HCT116 (cell line): ENCODE data around the gene PCDHGC5. TPM values are rescaled to one million over a fixed set of nuclear protein-coding genes. Genes with fewer than 3 reads are reported as not detected.

Experiments
- ATAC-seq: fragments of 200-7000 bp; cut with Tn5 transposase; 2 replicates; pipeline ENCODE4 v1.9.1; 2020; ENCODE audit warnings: mild to moderate bottlenecking, moderate library complexity
- BruUV-seq: library from RNA; stranded (reverse); fragments of 400-500 nt; replicated peaks from 2 replicates; lab custom pipeline; 2021; lab: Mats Ljungman, UMichigan
- CTCF ChIA-PET: fragments of 300-600 bp; sonication (Branson Sonifier 250); formaldehyde crosslinking; loops from one replicate; lab custom pipeline; 2021; ENCODE audit warnings: antibody characterized with exemption; lab: Charles Lee
- POLR2A ChIA-PET: fragments of 300-600, 350-600 bp; sonication (Branson Sonifier 250); formaldehyde crosslinking; loops from one replicate; lab custom pipeline; 2021; ENCODE audit warnings: antibody characterized with exemption; lab: Charles Lee
- RAD21 ChIA-PET, 2 experiments: fragments of 300-600 bp; sonication (Branson Sonifier 250); formaldehyde crosslinking; loops; one replicate each; lab custom pipeline; 2023; ENCODE audit warnings: low total read pairs in 2 of 2; ENCODE audit not compliant: uncharacterized antibody in 2 of 2, unreplicated experiment in 2 of 2, low non-redundant PET in 1 of 2; lab: Charles Lee
- DNase-seq: peaks from one replicate; pipeline ENCODE4 v3.0.0-alpha.2; 2010; ENCODE audit warnings: low read depth, low spot score
- H2AFZ ChIP-seq: fragments of 200-600 bp; shearing (Covaris generic), sonication (generic); 2 replicates; pipeline ENCODE4 v1.6.1; 2017; ENCODE audit warnings: low read depth, mixed run types, mixed read lengths, antibody characterized with exemption, low read length; ENCODE audit not compliant: poor library complexity, severe bottlenecking
- H3K27ac ChIP-seq: 2 replicates; pipeline ENCODE4 v1.5.1; 2012; ENCODE audit warnings: low read depth, low read length
- H3K27me3 ChIP-seq: fragments of 200-600 bp; sonication (generic); 2 replicates; pipeline ENCODE4 v1.6.1; 2016; ENCODE audit warnings: mixed run types, low read length, mixed read lengths; ENCODE audit not compliant: insufficient read depth
- H3K36me3 ChIP-seq, 2 experiments: fragments of 200-500 bp in 1 of 2; fragments of 200-600 bp in 1 of 2; sonication (Bioruptor generic) in 1 of 2; sonication (generic) in 1 of 2; 2 replicates each; pipeline versions ENCODE4 v1.5.1 to v1.6.1; 2014 to 2016; ENCODE audit warnings: low read length in 2 of 2, inconsistent platforms in 1 of 2, mixed read lengths in 1 of 2, mixed run types in 1 of 2; ENCODE audit not compliant: insufficient read depth in 2 of 2, control insufficient read depth in 1 of 2
- H3K4me1 ChIP-seq, 2 experiments: fragments of 200-600 bp in 1 of 2; sonication (generic) in 1 of 2; 2 replicates each; pipeline versions ENCODE4 v1.5.1 to v1.6.1; 2012 to 2017; ENCODE audit warnings: low read length in 2 of 2, inconsistent platforms in 1 of 2, mild to moderate bottlenecking in 1 of 2, mixed read lengths in 1 of 2, mixed run types in 1 of 2, moderate library complexity in 1 of 2; ENCODE audit not compliant: insufficient read depth in 2 of 2, control insufficient read depth in 1 of 2
- H3K4me2 ChIP-seq: fragments of 200-600 bp; sonication (generic); 2 replicates; pipeline ENCODE4 v1.6.1; 2017; ENCODE audit warnings: mixed run types, low read length, mixed read lengths
- H3K4me3 ChIP-seq, 2 experiments: fragments of 200-600 bp in 1 of 2; sonication (generic) in 1 of 2; replicated peaks in 1 of 2; 2 replicates each; pipeline ENCODE4 v1.5.1; 2011 to 2016; ENCODE audit warnings: low read length in 2 of 2, control low read depth in 1 of 2, low read depth in 1 of 2, mild to moderate bottlenecking in 1 of 2, mixed read lengths in 1 of 2, mixed run types in 1 of 2
- H3K79me2 ChIP-seq: fragments of 200-600 bp; sonication (generic); 2 replicates; pipeline ENCODE4 v1.6.1; 2017; ENCODE audit warnings: mild to moderate bottlenecking, mixed run types, low read length, moderate library complexity, mixed read lengths; ENCODE audit not compliant: insufficient read depth
- H3K9ac ChIP-seq: fragments of 200-600 bp; sonication (generic); 2 replicates; pipeline ENCODE4 v1.6.1; 2016; ENCODE audit warnings: low read length, mixed read lengths
- H3K9me2 ChIP-seq: fragments of 200-600 bp; sonication (generic), shearing (Covaris generic); 2 replicates; pipeline ENCODE4 v1.6.1; 2017; ENCODE audit warnings: mixed run types, mild to moderate bottlenecking, moderate library complexity; ENCODE audit not compliant: insufficient read depth
- H3K9me3 ChIP-seq, 2 experiments: fragments of 200-500 bp in 1 of 2; fragments of 200-600 bp in 1 of 2; sonication (Bioruptor generic) in 1 of 2; sonication (generic) in 1 of 2; 2 replicates each; pipeline ENCODE4 v1.6.1; 2014 to 2017; ENCODE audit warnings: low read length in 2 of 2, mixed read lengths in 2 of 2, inconsistent platforms in 1 of 2, low read depth in 1 of 2, mild to moderate bottlenecking in 1 of 2, mixed run types in 1 of 2, moderate library complexity in 1 of 2; ENCODE audit not compliant: control insufficient read depth in 1 of 2, insufficient read depth in 1 of 2
- H4K20me1 ChIP-seq: fragments of 200-600 bp; sonication (generic), shearing (Covaris generic); 2 replicates; pipeline ENCODE4 v1.6.1; 2017; ENCODE audit warnings: mixed run types, mild to moderate bottlenecking, moderate library complexity; ENCODE audit not compliant: insufficient read depth
- CBX3 ChIP-seq: IDR thresholded peaks from 2 replicates; pipeline ENCODE4 v1.6.1; 2012; ENCODE audit warnings: low read depth
- CEBPB ChIP-seq: IDR thresholded peaks from 2 replicates; pipeline ENCODE4 v1.6.1; 2012; ENCODE audit warnings: low read depth
- EZH2 ChIP-seq: fragments of 200-600 bp; sonication (generic); IDR thresholded peaks from 2 replicates; pipeline ENCODE4 v1.6.1; 2017; ENCODE audit warnings: antibody characterized with exemption, mixed run types
- FOSL1 ChIP-seq: IDR thresholded peaks from 2 replicates; pipeline ENCODE4 v1.6.1; 2012; ENCODE audit warnings: low read depth
- MAX ChIP-seq: IDR thresholded peaks from 2 replicates; pipeline ENCODE4 v1.6.1; 2012
- RAD21 ChIP-seq: IDR thresholded peaks from 2 replicates; pipeline ENCODE4 v1.6.1; 2012; ENCODE audit warnings: low read depth, mild to moderate bottlenecking
- REST ChIP-seq: IDR thresholded peaks from 2 replicates; pipeline ENCODE4 v1.6.1; 2012; ENCODE audit warnings: low read depth
- SIN3A ChIP-seq: IDR thresholded peaks from 2 replicates; pipeline ENCODE4 v1.6.1; 2012; ENCODE audit warnings: low read depth
- SP1 ChIP-seq: IDR thresholded peaks from 2 replicates; pipeline ENCODE4 v1.6.1; 2012; ENCODE audit warnings: low read depth
- TCF7L2 ChIP-seq: IDR thresholded peaks from 2 replicates; pipeline ENCODE4 v1.7.0; 2011; ENCODE audit warnings: borderline replicate concordance, inconsistent platforms; ENCODE audit not compliant: insufficient read depth, insufficient read length; ENCODE audit errors: extremely low read depth
- ZBTB33 ChIP-seq: IDR thresholded peaks from 2 replicates; pipeline ENCODE4 v1.6.1; 2011; ENCODE audit warnings: mild to moderate bottlenecking, low read length, moderate library complexity; ENCODE audit not compliant: insufficient replicate concordance; ENCODE audit errors: extremely low read depth
- ZNF274 ChIP-seq: fragments of 200-500 bp; sonication (Bioruptor generic); IDR thresholded peaks from 2 replicates; pipeline ENCODE4 v1.6.1; 2014; ENCODE audit warnings: mild to moderate bottlenecking, low read depth, low read length, inconsistent platforms
- intact Hi-C: fragments of 100-400 bp; cut with micrococcal nuclease; formaldehyde crosslinking; loops from 2 replicates; pipeline ENCODE4 v1.10.0; 2022
- total RNA-seq: library from RNA; stranded (reverse); gene quantifications from one replicate; pipeline ENCODE4 v1.2.1, GENCODE V29; 2021; ENCODE audit not compliant: unreplicated experiment

Gene PCDHGC5
- total RNA-seq, 1 experiment from 2014 or later: not detected

GRCh38 chr5:141504216-141504615, 15.3 kb downstream of the PCDHGC5 start:
- CTCF ChIA-PET: no interaction called here
- ATAC-seq (no peak), DNase-seq (no peak)
- TF ChIP-seq TCF7L2: no peak
- TF ChIP-seq MAX: no peak
- no peak for TF ChIP-seq ZNF274
- no peak for TF ChIP-seq SIN3A
- no peak for TF ChIP-seq CBX3
- no peak for TF ChIP-seq REST
- TF ChIP-seq EZH2: no peak
- no peak for TF ChIP-seq FOSL1
- no peak for TF ChIP-seq ZBTB33
- no peak for TF ChIP-seq SP1
- no peak for TF ChIP-seq RAD21
- TF ChIP-seq CEBPB: no peak
- RAD21 ChIA-PET: no interaction called here
- intact Hi-C loops: no loop called here
- Histone ChIP-seq H4K20me1 (no peaks in the 10 kb centered on the region), H3K4me3 (no peak overlapping the region), H3K9ac (no peak overlapping the region), H3K27me3 (no peaks in the 10 kb centered on the region), H3K9me2 (no peaks in the 10 kb centered on the region), H3K4me1 (no peaks in the 10 kb centered on the region), H3K27ac (no peak overlapping the region), H2AFZ (no peak overlapping the region), H3K4me2 (no peak overlapping the region), H3K9me3 (no peaks in the 10 kb centered on the region), H3K36me3 (no peaks in the 10 kb centered on the region), H3K79me2 (no peaks in the 10 kb centered on the region)
- no TSS peak for BruUV-seq
- POLR2A ChIA-PET: no interaction called here
